PC-3 (cell line): ENCODE data around the gene TTLL7. TPM values are rescaled to one million over a fixed set of nuclear protein-coding genes. Genes with fewer than 3 reads are reported as not detected.

ENCODE experiments used
- ATAC-seq: fragments of 200-7000 bp; cut with Tn5 transposase; 2 replicates; pipeline ENCODE4 v1.9.1; 2020; ENCODE audit warnings: mild to moderate bottlenecking, moderate library complexity
- BruUV-seq: library from RNA; stranded (reverse); fragments of 400-500 nt; replicated peaks from 2 replicates; lab custom pipeline; 2021; lab: Mats Ljungman, UMichigan
- CTCF ChIA-PET: fragments of 300-600 bp; sonication (Branson Sonifier 250); formaldehyde crosslinking; loops from one replicate; lab custom pipeline; 2022; ENCODE audit warnings: antibody characterized with exemption; lab: Charles Lee
- POLR2A ChIA-PET: fragments of 300-600 bp; sonication (Branson Sonifier 250); formaldehyde crosslinking; loops from one replicate; lab custom pipeline; 2022; ENCODE audit warnings: antibody characterized with exemption; ENCODE audit not compliant: unreplicated experiment; lab: Charles Lee
- DNase-seq: peaks from one replicate; pipeline ENCODE4 v3.0.0-alpha.2; 2015
- H2AFZ ChIP-seq: fragments of 300-600 bp; sonication (generic); 2 replicates; pipeline ENCODE4 v1.6.0; 2016; ENCODE audit warnings: antibody characterized with exemption, low read length
- H3F3A ChIP-seq: fragments of 300-600 bp; sonication (generic); one replicate; pipeline ENCODE4 v1.6.0; 2017; ENCODE audit warnings: antibody characterized with exemption, low read length, control low read depth, mild to moderate bottlenecking; ENCODE audit not compliant: unreplicated experiment
- H3K27ac ChIP-seq: fragments of 300-600 bp; sonication (generic); 2 replicates; pipeline ENCODE4 v1.5.1; 2016; ENCODE audit warnings: mild to moderate bottlenecking, low read length
- H3K27me3 ChIP-seq: fragments of 300-600 bp; sonication (generic); 2 replicates; pipeline ENCODE4 v1.6.1; 2016; ENCODE audit warnings: low read length, mixed read lengths
- H3K36me3 ChIP-seq: fragments of 300-600 bp; sonication (generic); 2 replicates; pipeline ENCODE4 v1.6.1; 2016; ENCODE audit warnings: low read depth, mixed run types, low read length, mixed read lengths
- H3K4me1 ChIP-seq: fragments of 300-600 bp; sonication (generic); 2 replicates; pipeline ENCODE4 v1.5.1; 2016; ENCODE audit warnings: low read length; ENCODE audit not compliant: insufficient read depth
- H3K4me2 ChIP-seq: fragments of 300-600 bp; sonication (generic); 2 replicates; pipeline ENCODE4 v1.6.0; 2016; ENCODE audit warnings: low read length
- H3K4me3 ChIP-seq: fragments of 300-600 bp; sonication (generic); 2 replicates; pipeline ENCODE4 v1.5.1; 2016; ENCODE audit warnings: mild to moderate bottlenecking, low read length, mixed read lengths
- H3K79me2 ChIP-seq: fragments of 300-600 bp; sonication (generic); 2 replicates; pipeline ENCODE4 v1.6.1; 2017; ENCODE audit warnings: low read length, mixed read lengths
- H3K9ac ChIP-seq: fragments of 300-600 bp; sonication (generic); 2 replicates; pipeline ENCODE4 v1.6.0; 2016; ENCODE audit warnings: mild to moderate bottlenecking, low read length
- H3K9me2 ChIP-seq: fragments of 300-600 bp; sonication (generic); replicated peaks from 2 replicates; pipeline ENCODE4 v1.6.1; 2016; ENCODE audit warnings: mixed run types, low read length, mixed read lengths
- H3K9me3 ChIP-seq: fragments of 300-600 bp; sonication (generic); 2 replicates; pipeline ENCODE4 v1.6.1; 2016; ENCODE audit warnings: low read length, mixed read lengths
- H4K20me1 ChIP-seq: fragments of 300-600 bp; sonication (generic); 2 replicates; pipeline ENCODE4 v1.6.1; 2016; ENCODE audit warnings: low read length, mixed read lengths
- EZH2 ChIP-seq: fragments of 300-600 bp; sonication (generic); IDR thresholded peaks from one replicate; pipeline ENCODE4 v1.6.1; 2017; ENCODE audit warnings: antibody characterized with exemption, mild to moderate bottlenecking, low read length; ENCODE audit not compliant: unreplicated experiment
- EZH2phosphoT487 ChIP-seq: fragments of 300-600 bp; sonication (generic); IDR thresholded peaks from 2 replicates; pipeline ENCODE4 v1.6.1; 2018; ENCODE audit warnings: mild to moderate bottlenecking, antibody characterized with exemption, low read length, borderline replicate concordance
- intact Hi-C: fragments of 100-400 bp; cut with micrococcal nuclease; formaldehyde crosslinking; loops from 2 replicates; pipeline ENCODE4 v1.9.0; 2023
- total RNA-seq: library from RNA; depleted of rRNA; stranded (reverse); fragments of >200 nt; gene quantifications from 2 replicates; pipeline ENCODE4 v1.2.3, GENCODE V29; 2014
- TF ChIP-seq, protein P1 (sequence below): fragments of 300-600 bp; sonication (generic); conservative IDR thresholded peaks from 2 replicates; pipeline ENCODE4 v1.5.1; 2017; ENCODE audit warnings: antibody characterized with exemption, low read depth, mild to moderate bottlenecking, low read length

The TTLL7 gene
- total RNA-seq, 1 experiment from 2014 or later, result 3.8 TPM

DNA sequence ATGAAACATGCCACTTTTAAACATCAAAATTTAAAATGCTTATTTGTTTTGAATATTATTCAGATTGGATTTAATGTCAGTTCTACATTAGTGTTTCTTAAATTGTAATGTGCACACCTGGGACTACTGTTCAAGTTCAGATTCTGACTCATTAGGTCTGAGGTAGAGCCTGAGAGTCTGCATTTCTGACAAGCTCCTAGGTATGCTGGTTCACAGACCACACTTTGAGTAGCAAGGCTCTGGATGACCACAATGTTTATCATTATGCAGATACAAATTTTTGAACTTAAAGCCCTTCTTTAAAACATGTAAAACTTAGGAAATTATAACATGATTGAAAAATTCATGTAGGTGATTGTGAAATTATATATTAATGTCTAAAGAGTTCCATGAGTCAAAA is 40.2 kb downstream of the TTLL7 start:
- no peaks in the 10 kb centered on the region for H3K9me2 ChIP-seq
- no peak for TF ChIP-seq EZH2phosphoT487
- TF ChIP-seq EZH2, result no peak
- TF ChIP-seq, protein P1, sequence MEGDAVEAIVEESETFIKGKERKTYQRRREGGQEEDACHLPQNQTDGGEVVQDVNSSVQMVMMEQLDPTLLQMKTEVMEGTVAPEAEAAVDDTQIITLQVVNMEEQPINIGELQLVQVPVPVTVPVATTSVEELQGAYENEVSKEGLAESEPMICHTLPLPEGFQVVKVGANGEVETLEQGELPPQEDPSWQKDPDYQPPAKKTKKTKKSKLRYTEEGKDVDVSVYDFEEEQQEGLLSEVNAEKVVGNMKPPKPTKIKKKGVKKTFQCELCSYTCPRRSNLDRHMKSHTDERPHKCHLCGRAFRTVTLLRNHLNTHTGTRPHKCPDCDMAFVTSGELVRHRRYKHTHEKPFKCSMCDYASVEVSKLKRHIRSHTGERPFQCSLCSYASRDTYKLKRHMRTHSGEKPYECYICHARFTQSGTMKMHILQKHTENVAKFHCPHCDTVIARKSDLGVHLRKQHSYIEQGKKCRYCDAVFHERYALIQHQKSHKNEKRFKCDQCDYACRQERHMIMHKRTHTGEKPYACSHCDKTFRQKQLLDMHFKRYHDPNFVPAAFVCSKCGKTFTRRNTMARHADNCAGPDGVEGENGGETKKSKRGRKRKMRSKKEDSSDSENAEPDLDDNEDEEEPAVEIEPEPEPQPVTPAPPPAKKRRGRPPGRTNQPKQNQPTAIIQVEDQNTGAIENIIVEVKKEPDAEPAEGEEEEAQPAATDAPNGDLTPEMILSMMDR, result no peak
- no peak overlapping the region for H3K4me2 ChIP-seq
- intact Hi-C loops, result no loop called here
- H3K9ac ChIP-seq, result no peak overlapping the region
- ChIA-PET POLR2A (no interaction called here), CTCF (no interaction called here)
- H3K4me3 ChIP-seq, result no peak overlapping the region
- H3K27me3 ChIP-seq, result no peaks in the 10 kb centered on the region
- no peak for DNase-seq
- ATAC-seq, result no peak
- H4K20me1 ChIP-seq, result no peaks in the 10 kb centered on the region
- H3K27ac ChIP-seq, result no peak overlapping the region
- H2AFZ ChIP-seq, result no peak overlapping the region
- H3K4me1 ChIP-seq, result no peaks in the 10 kb centered on the region
- no peaks in the 10 kb centered on the region for H3K9me3 ChIP-seq
- no peaks in the 10 kb centered on the region for H3F3A ChIP-seq
- no peaks in the 10 kb centered on the region for H3K36me3 ChIP-seq
- H3K79me2 ChIP-seq, result no peaks in the 10 kb centered on the region
- no TSS peak for BruUV-seq

DNA sequence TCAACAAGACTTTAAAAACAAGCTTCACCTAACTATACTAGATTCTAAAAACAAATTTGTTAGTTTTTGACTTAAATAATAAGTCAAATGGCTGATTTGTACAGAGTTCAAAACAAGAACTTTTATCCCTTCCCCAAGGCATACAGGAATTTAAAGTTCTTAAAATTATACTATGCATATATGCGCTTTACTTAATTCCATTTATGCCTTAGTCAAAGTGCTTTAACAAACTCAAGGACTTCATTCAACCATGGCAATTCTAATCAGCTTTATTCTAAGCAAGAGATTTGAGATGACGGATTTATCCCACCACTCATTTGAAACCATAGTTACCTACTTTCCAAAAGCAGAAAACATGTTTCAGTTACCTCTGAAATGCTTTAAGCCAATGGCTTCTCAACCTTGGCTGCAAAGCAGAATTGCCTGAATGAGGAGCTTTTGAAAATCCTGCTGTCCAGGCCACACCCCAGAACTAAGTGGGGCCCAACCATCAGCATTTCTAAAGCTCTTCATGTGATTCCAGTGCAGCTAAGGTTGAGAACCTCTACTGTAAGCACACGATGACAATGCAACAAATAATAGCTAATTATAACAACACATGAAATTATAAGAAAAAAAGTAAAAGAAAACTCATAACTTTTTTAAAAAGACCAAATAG is 44.6 kb downstream of the TTLL7 start:
- H3K27ac ChIP-seq, result no peak overlapping the region
- no peaks in the 10 kb centered on the region for H3K4me1 ChIP-seq
- no TSS peak for BruUV-seq
- H3K4me3 ChIP-seq, result no peak overlapping the region
- intact Hi-C loops, result no loop called here
- no peaks in the 10 kb centered on the region for H3F3A ChIP-seq
- no peak overlapping the region for H2AFZ ChIP-seq
- no peaks in the 10 kb centered on the region for H3K79me2 ChIP-seq
- no peak overlapping the region for H3K9ac ChIP-seq
- no peak for ATAC-seq
- no peaks in the 10 kb centered on the region for H3K36me3 ChIP-seq
- no peak for DNase-seq
- no peaks in the 10 kb centered on the region for H4K20me1 ChIP-seq
- ChIA-PET POLR2A (no interaction called here), CTCF (no interaction called here)
- no peaks in the 10 kb centered on the region for H3K9me2 ChIP-seq
- H3K27me3 ChIP-seq, result no peaks in the 10 kb centered on the region
- no peak overlapping the region for H3K4me2 ChIP-seq
- H3K9me3 ChIP-seq, result no peaks in the 10 kb centered on the region
- no peak for TF ChIP-seq EZH2

DNA sequence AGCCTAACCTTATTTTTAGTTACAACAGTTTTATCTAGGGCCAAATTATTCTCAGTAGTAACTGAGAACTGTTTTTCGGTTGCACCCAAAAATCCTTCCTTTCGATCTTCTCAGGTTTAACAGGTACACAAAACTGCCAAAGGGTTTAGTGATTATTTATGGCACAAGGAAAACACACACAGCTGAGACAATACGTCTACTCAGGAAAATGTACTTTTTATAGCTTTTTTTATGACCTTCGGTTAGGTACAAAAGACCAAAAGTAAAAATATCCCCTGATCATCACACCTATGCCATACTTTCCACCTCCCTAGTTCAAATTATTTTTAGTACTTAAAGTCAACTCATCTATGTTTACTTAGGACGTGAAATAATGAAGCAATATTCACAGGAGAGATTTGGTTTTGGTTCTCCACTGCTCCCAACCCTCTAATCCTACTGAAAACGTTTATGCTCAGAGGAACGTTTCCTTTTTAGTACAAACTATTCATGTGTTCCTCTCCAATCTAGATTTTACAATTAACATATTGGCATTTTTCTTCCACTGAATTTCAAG is 48.7 kb downstream of the TTLL7 start:
- intact Hi-C loops, result no loop called here
- H4K20me1 ChIP-seq, result no peaks in the 10 kb centered on the region
- H3K4me1 ChIP-seq, result no peaks in the 10 kb centered on the region
- H3K4me2 ChIP-seq, result no peak overlapping the region
- H3K27ac ChIP-seq, result no peak overlapping the region
- no peaks in the 10 kb centered on the region for H3K79me2 ChIP-seq
- no peaks in the 10 kb centered on the region for H3K36me3 ChIP-seq
- DNase-seq (no peak), ATAC-seq (no peak)
- H3K9ac ChIP-seq, result no peak overlapping the region
- no peaks in the 10 kb centered on the region for H3K9me3 ChIP-seq
- H2AFZ ChIP-seq, result no peak overlapping the region
- no peak overlapping the region for H3K4me3 ChIP-seq
- CTCF ChIA-PET, result no interaction called here
- no peaks in the 10 kb centered on the region for H3K9me2 ChIP-seq
- BruUV-seq, result no TSS peak
- TF ChIP-seq EZH2phosphoT487, result no peak
- TF ChIP-seq EZH2, result no peak
- TF ChIP-seq, protein P1, result no peak
- POLR2A ChIA-PET, result no interaction called here
- no peaks in the 10 kb centered on the region for H3K27me3 ChIP-seq
- H3F3A ChIP-seq, result no peaks in the 10 kb centered on the region
